8988T (cell line): ENCODE data around the gene CELA3A.
"Not testable (repeated sequence)": the region's sequence is repeated elsewhere in the genome, so short reads cannot be mapped to it uniquely, and the experiment has no call there.

Experiments used
- DNase-seq: peaks from one replicate; pipeline ENCODE4 v3.0.0; 2011

CELA3A gene

GRCh38 chr1:21982122-21982521, 19.3 kb upstream of the CELA3A start:
- not testable (repeated sequence) for DNase-seq

DNA sequence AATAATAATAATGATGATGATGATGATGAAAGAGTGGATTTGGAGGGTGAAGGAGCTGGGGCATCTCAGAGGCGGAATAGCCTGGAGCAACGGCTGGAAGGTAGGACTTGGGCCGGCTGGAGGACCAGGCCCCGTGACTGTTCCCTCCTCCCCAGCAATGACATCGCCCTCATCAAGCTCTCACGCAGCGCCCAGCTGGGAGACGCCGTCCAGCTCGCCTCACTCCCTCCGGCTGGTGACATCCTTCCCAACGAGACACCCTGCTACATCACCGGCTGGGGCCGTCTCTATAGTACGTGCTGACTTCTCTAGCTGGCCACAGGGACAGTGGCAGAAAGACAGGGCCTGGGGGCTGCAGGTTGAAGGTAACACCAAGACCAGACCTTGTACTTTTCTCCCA, 17.9 kb upstream of the CELA3A start:
- DNase-seq: not testable (repeated sequence)

GRCh38 chr1:21985893-21986292, 15.6 kb upstream of the CELA3A start:
- DNase-seq: not testable (repeated sequence)

DNA sequence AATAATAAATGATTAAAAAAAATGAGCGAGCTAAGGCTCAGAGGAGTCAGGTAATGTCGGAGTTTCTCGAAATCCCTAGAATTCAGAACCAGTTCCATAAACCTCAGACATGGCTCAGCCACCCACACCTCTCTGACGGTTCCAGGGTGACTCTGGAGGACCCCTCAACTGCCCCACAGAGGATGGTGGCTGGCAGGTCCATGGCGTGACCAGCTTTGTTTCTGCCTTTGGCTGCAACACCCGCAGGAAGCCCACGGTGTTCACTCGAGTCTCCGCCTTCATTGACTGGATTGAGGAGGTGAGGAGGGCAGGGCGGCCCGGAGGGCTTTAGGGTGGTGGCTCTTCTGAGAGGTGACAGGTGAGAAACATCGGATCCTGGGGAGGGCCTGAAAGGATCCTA, 15.1 kb upstream of the CELA3A start:
- DNase-seq: not testable (repeated sequence)

- DNase-seq: not testable (repeated sequence)
Measured at GRCh38 chr1:21989672-21990393, 11.6 kb upstream of the CELA3A start.

DNA sequence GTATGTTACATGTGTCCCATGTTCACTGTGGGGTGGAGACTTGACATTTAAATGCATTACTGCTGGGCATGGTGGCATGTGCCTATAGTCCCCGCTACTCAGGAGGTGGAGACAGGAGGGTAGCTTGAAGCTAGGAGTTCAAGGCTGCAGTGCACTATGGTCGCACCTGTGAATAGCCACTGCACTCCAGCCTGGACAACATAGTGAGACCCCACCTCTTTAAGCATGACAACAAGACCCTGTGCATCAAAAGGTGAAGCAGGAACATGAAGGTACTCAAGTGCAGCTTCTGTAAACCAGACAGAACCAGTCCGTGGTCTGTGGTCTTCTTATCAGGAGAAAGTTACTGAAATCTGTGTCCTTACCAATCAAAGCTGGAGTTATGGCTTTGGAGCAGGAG, 9.3 kb upstream of the CELA3A start:
- DNase-seq: not testable (repeated sequence)

GRCh38 chr1:21994716-21995115, 6.7 kb upstream of the CELA3A start:
- not testable (repeated sequence) for DNase-seq

DNA sequence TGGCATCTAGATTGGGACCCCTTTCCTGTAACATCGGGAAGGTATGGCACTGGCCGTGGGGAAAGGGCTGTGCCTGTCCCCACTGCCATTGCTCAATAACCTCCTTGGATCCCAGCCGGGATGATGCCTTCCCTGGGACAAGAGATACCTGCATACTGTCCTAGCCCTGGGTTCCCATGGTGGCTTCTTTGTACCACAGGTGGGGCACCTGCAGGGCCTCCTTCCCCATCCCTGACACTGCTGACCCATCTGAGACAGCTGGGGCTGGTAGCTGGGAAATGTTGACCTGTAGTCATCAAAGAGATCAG, 4.8 kb upstream of the CELA3A start:
- DNase-seq: not testable (repeated sequence)

- DNase-seq: not testable (repeated sequence)
Measured at GRCh38 chr1:21997891-21998623, 3.4 kb upstream of the CELA3A start.

DNA sequence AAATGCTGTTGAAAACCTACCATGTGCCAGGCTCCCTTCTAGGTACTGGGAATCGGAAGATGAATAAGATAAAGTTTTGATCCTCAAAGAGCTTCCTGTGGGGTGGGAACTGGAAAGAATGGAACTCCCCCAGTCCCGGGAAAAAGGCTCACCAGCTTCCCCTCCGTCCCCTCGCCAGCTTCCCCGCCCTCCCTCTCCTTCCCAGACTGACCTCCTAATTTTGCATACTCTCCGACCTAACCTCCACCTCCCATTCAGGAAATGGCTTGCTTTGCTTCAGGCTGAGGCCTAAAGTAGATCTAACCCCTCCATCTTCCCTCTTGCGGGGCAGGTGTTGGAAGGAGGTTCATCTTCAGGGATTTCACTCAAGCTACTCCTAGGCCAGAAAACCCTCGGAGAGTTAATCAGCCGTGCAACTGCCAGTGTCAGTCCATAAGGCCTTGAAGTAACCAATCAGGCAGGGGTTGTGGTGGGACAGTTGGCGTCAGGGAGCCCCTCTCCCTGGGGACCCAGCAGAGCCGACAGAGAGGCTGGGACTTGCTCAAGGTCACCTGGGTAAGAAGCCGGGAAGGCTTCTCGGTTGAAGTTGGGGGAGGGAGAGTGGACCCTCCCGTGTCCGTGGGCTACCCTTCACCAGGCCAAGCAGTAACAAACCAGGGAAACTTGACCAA, 2.7 kb upstream of the CELA3A start:
- DNase-seq: not testable (repeated sequence)

DNA sequence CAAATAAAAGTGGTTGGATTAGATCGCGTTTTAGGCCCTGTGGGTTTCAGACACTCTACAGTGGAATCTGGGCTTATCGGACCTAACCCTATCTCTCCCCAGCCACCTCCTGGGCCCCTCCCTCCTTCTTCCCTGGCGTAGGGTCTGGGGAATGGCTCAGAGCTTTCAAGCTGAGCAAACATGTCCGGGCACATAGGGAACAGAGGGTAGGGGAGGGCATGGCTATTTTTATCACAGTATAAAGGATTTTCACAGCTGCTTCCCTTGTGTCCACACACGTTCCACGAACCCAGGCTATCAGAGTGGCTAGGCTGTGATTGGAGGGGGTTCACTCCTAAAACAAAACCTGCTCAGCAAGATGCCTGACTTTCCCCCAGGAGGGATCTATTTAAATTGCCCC, 1.8 kb upstream of the CELA3A start:
- not testable (repeated sequence) for DNase-seq

DNA sequence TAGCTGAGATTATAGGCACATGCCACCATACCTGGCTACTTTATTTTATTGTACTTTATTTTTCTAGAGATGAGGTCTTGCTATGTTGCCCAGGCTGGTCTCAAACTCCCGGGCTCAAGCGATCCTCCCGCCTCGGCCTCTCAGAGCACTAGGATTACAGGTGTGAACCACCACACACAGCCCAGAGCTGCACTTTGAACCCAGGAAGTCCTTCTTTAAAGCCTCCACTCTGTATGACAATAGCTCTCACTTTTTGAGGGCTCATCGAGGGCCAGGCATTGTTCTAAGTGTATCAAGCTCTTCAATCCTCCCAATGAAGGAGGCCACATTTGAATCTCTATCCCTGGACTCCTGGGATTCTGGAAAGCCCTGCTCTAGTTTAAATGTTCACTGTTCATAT, 1.0 kb downstream of the CELA3A start:
- not testable (repeated sequence) for DNase-seq

GRCh38 chr1:22002875-22003274, 1.4 kb downstream of the CELA3A start:
- DNase-seq: not testable (repeated sequence)

GRCh38 chr1:22003959-22004358, 2.5 kb downstream of the CELA3A start:
- DNase-seq: not testable (repeated sequence)

DNA sequence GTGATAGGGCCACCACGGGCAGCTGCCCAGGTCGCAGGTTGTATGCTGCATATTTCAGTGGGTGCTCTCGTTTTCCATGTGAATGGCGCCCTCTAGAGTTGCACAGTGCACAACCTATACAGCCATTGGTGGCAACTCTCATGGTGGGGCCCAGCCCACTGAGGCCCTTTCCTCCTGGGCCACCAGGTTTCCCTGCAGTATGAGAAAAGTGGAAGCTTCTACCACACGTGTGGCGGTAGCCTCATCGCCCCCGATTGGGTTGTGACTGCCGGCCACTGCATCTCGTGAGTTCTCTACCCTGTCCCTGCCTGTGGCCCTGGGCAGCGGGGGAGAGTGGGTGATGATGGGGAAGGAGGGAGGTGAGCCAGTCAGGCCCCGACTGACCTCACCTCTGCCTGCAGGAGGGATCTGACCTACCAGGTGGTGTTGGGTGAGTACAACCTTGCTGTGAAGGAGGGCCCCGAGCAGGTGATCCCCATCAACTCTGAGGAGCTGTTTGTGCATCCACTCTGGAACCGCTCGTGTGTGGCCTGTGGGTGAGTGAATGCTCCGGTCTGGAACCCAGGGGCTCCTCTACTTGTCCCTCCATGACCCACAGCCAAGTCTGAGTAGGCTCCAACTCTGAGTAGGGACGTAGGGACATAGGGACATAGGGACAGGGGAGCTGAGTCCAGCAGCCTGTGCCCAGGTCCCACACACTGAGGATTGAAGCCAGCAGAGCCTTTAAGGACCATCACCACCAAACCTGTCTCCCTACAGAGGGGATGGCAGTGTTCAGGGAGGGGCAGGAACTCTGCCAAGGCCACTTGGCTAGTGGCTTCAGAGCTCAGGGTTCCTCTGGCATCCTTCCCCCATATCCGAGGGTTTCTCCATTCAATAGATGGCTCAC, 4.0 kb downstream of the CELA3A start:
- DNase-seq: not testable (repeated sequence)

GRCh38 chr1:22006736-22007135, 5.3 kb downstream of the CELA3A start:
- not testable (repeated sequence) for DNase-seq

GRCh38 chr1:22007262-22007661, 5.8 kb downstream of the CELA3A start:
- DNase-seq: not testable (repeated sequence)

DNA sequence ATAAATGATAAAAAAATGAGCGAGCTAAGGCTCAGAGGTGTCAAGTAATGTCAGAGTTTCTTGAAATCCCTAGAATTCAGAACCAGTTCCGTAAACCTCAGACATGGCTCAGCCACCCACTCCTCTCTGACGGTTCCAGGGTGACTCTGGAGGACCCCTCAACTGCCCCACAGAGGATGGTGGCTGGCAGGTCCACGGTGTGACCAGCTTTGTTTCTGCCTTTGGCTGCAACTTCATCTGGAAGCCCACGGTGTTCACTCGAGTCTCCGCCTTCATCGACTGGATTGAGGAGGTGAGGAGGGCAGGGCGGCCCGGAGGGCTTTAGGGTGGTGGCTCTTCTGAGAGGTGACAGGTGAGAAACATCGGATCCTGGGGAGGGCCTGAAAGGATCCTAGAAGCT, 8.1 kb downstream of the CELA3A start:
- DNase-seq: not testable (repeated sequence)

DNA sequence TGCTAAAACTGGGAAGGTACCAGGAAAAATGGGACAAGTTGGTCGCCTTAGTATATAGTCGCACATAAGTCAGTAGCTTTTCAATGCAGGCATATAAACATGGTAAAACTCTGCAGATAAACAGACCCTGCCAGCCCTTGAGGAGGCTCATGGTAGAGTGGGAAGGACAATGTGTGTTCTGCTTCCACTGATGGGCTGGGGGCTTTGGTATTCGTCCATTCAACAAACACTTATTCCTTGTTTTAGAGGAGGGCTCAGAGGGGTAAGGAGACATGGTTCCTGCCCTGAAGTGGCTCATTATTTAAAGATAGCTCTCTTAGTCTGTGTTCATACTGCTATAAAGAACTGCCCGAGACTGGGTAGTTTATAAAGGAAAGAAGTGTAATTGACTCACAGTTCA, 11.3 kb downstream of the CELA3A start:
- not testable (repeated sequence) for DNase-seq

DNA sequence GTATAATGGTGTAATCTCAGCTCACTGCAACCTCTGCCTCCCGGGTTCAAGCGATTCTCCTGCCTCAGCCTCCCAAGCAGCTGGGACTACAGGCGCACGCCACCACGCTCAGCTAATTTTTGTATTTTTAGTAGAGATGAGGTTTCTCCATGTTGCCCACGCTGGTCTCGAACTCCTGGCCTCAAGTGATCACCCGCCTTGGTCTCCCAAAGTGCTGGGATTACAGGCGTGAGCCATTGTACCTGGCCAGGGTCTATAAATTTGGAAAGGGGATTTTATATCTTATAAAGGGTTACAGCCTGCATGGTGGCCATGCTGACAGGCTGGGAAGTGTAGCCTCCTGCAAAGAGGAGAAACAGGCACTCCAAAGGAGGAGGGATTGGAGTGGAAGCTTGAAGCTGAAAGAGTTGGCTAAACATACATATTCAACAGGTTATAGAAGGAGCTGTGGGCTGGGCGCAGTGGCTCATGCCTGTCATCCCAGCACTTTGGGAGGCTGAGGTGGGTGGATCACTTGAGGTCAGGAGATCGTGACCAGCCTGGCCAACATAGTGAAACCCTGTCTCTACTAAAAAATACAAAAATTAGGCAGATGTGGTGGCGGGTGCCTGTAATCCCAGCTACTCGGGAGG, 13.2 kb downstream of the CELA3A start:
- DNase-seq: not testable (repeated sequence)

GRCh38 chr1:22018583-22019559, 17.4 kb downstream of the CELA3A start:
- DNase-seq: peak; percentile 25
